ENCODE measurements around the gene ESR1. TPM values are rescaled to one million over a fixed set of nuclear protein-coding genes. Genes with fewer than 3 reads are reported as not detected.

Gene ESR1
- total RNA-seq, 4 donors from 2014 or later = 0.13 to 7.4 TPM; not detected in 2

- Histone ChIP-seq H3K27ac (no peak overlapping the region), H3K27me3 (no peaks in the 10 kb centered on the region), H3K36me3 (peaks cover 0 to 10% (median 0%) of the 10 kb centered on the region in 3 donors), H3K4me1 (no peaks in the 10 kb centered on the region), H3K9me3 (no peaks in the 10 kb centered on the region), H3K4me3 (no peak overlapping the region)
- TF ChIP-seq POLR2A (IDR thresholded peaks at IDR 0.05) = no peak
- no peak for TF ChIP-seq CTCF (IDR thresholded peaks at IDR 0.05)
- no peak for DNase-seq
Observed at GRCh38 chr6:152176268-152176667, 368.8 kb downstream of the ESR1 start.
